ENCODE data around the gene ENO2.
"Not testable (repeated sequence)": the region's sequence is repeated elsewhere in the genome, so short reads cannot be mapped to it uniquely, and the experiment has no call there.

GRCh38 chr12:6870304-6870703 is 44.1 kb upstream of the ENO2 start:
- not testable (repeated sequence) for TF ChIP-seq POLR2A (IDR thresholded peaks at IDR 0.05; ENCODE audit: low read length); GATA1 (IDR thresholded peaks at IDR 0.05; ENCODE audit: low read depth, low read length)

All from erythroblast (primary cell).